Muscle layer of colon (tissue), 2 donors: ENCODE results near the gene TIAM2.

Experiments
- H3K27ac ChIP-seq: one replicate; pipeline ENCODE4 v1.7.0; 2013; ENCODE audit warnings: low read depth, mild to moderate bottlenecking, low read length, moderate library complexity
- H3K27me3 ChIP-seq, 2 donors: one replicate each; pipeline ENCODE4 v1.7.0; 2013; ENCODE audit warnings: low read length in 2 of 2, mild to moderate bottlenecking in 2 of 2; ENCODE audit not compliant: insufficient read depth in 2 of 2, control insufficient read depth in 1 of 2
- H3K36me3 ChIP-seq: one replicate; pipeline ENCODE4 v1.7.0; 2013; ENCODE audit warnings: mild to moderate bottlenecking, low read length; ENCODE audit not compliant: insufficient read depth
- H3K4me1 ChIP-seq: one replicate; pipeline ENCODE4 v1.7.0; 2013; ENCODE audit warnings: mild to moderate bottlenecking, low read length; ENCODE audit not compliant: insufficient read depth
- H3K4me3 ChIP-seq, 2 donors: one replicate each; pipeline ENCODE4 v1.7.0; 2013; ENCODE audit warnings: low read length in 2 of 2, low read depth in 1 of 2, mild to moderate bottlenecking in 1 of 2, moderate library complexity in 1 of 2
- H3K9ac ChIP-seq: one replicate; pipeline ENCODE4 v1.7.0; 2013; ENCODE audit warnings: low read length
- H3K9me3 ChIP-seq: one replicate; pipeline ENCODE4 v1.7.0; 2013; ENCODE audit warnings: mild to moderate bottlenecking, low read length
- donor health status: abdominal sarcoma.
- donor health status: Adenocarcinoma of cecum.

The TIAM2 gene

DNA sequence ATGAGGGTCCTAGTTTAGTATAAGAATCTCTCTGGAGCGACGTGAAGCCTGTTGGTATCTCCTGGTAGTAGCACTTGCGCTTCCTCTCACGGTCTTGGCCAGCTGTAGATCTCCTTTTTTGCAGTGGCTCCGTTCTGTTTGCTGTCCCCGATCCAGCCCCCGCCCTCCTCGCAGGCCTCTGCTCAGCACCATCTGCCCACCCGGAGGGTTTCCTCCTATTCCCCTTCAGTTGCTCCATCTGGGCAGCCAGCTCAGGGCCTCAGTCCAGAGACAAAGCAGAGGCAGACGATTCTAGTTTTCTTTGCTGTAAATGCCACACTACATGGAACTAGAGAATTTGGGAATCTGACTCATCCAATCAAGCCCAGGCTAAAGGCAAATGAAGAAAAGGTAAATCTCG, 126.6 kb downstream of the TIAM2 start:
- no peaks in the 10 kb centered on the region for H3K9me3 ChIP-seq
- H3K9ac ChIP-seq = peak overlapping the region; percentile 54
- no peaks in the 10 kb centered on the region for H3K27me3 ChIP-seq
- peak overlapping the region; percentile 33 to 41 for H3K4me3 ChIP-seq
- H3K27ac ChIP-seq = peak overlapping the region; percentile 45
- H3K36me3 ChIP-seq = no peaks in the 10 kb centered on the region
- no peaks in the 10 kb centered on the region for H3K4me1 ChIP-seq

DNA sequence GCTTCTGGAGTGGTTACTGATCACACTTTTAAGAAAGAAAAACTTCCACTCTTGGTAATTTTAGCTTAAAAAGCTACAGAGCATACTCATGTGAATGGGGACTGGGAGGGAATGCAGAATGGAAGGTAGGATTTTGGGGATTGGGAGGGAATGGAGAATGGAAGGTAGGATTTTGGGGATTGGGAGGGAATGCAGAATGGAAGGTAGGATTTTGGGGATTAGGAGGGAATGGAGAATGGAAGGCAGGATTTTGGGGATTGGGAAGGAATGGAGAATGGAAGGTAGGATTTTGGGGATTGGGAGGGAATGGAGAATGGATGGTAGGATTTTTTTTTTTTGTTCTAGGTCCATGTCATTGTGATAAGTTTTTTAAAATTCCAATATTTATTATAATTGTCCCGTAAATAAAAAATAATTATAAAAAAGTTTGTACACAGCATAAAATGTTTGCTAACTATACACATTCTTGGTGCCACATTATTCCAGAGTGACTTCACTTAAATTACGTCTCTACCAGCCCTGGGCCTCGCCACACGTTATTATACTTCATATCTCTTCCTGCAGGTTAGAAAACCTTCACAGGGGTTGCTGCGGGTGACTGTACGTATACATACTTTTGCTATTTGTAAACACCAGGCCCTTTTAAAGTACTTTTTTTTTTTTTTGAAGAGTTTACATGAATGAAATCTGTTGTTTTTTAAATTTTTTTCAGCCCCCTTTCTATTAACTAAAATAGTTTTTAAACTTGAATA, 127.3 kb downstream of the TIAM2 start:
- Histone ChIP-seq H3K36me3 (no peaks in the 10 kb centered on the region), H3K4me3 (peak overlapping the region; percentile 33 to 41), H3K9me3 (no peaks in the 10 kb centered on the region), H3K4me1 (no peaks in the 10 kb centered on the region), H3K27me3 (no peaks in the 10 kb centered on the region), H3K27ac (no peak overlapping the region), H3K9ac (no peak overlapping the region)

DNA sequence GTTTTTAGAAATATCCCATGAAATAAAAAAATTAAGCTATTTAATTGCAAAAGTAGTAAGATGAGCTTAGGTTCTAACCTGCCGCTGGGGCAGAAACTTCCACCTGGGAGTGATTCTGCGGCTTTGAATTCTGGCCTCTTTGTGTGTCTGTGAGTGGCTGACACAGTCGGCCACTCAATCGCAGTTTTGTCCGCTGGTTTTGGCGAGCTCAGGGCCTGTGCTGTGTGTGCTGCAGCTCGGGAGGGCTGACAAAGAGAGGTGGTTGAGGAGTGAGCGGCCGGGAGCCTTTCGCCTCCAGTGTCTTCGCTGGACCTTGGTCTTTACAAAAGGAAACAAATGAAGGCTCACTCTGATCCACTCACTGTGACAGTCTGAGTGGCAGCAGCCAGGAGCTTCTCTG, 128.4 kb downstream of the TIAM2 start:
- H3K9me3 ChIP-seq = no peaks in the 10 kb centered on the region
- H3K27me3 ChIP-seq = no peaks in the 10 kb centered on the region
- H3K9ac ChIP-seq = no peak overlapping the region

DNA sequence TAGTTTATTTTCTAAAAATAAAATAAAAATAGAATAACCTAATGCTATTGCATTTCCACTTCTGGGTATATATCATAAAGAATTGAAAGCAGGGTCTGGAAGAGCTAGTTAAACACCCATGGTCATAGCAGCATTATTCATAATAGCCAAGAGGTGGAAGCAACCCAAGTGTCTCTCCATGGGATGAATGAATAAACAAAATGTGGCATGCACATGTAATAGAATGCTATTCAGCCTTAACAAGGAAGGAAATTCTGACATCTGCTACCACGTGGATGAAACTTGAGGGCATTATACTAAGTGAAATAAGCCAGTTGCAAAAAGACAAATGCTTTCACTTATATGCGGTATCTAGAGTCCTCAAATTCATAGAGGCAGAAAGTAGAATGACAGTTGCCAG, 130.8 kb downstream of the TIAM2 start:
- H3K36me3 ChIP-seq = no peaks in the 10 kb centered on the region
- no peak overlapping the region for H3K4me3 ChIP-seq
- no peak overlapping the region for H3K27ac ChIP-seq
- no peaks in the 10 kb centered on the region for H3K27me3 ChIP-seq
- H3K9me3 ChIP-seq = no peaks in the 10 kb centered on the region
- H3K9ac ChIP-seq = no peak overlapping the region
- H3K4me1 ChIP-seq = no peaks in the 10 kb centered on the region

More for the DNA sequence above, 128.4 kb downstream of the TIAM2 start:
- Histone ChIP-seq H3K4me1 (no peaks in the 10 kb centered on the region), H3K27ac (no peak overlapping the region), H3K4me3 (no peak overlapping the region), H3K36me3 (no peaks in the 10 kb centered on the region)

DNA sequence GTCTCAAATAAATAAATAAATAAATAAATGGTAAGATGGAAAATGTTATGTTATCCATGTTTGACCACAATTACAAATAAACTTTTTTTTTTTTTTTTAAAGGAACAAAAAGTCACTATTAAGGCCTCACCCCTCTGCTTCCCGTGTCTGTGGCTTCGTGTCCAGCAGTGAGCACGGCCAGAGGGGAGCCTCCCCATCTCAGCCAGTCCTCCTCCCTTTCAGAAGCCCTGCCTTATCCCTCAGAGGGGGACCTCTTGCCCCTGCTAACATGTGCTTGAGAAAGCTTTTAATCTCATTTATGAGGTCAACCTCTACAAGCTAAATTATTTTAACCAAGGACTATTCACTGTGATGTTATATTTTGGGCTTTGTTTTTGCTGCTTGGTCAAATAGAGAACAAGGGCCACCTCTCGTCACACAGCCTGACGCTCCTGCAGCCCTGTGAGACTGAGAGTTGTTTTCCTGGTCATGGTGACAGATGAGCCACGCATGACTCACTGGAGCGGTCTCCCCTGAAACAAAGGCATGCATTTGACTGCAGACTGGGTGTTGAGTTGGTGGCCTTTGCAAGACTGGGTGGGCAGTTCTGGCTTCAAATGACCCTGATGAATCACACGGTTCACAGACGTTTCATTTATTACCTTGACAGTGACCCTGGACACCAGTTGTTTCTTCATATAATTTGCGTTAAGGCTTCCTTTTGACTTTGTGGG, 131.8 kb downstream of the TIAM2 start:
- H3K27ac ChIP-seq = no peak overlapping the region
- no peaks in the 10 kb centered on the region for H3K4me1 ChIP-seq
- H3K4me3 ChIP-seq = no peak overlapping the region
- no peaks in the 10 kb centered on the region for H3K36me3 ChIP-seq
- no peaks in the 10 kb centered on the region for H3K9me3 ChIP-seq
- H3K9ac ChIP-seq = no peak overlapping the region
- no peaks in the 10 kb centered on the region for H3K27me3 ChIP-seq

DNA sequence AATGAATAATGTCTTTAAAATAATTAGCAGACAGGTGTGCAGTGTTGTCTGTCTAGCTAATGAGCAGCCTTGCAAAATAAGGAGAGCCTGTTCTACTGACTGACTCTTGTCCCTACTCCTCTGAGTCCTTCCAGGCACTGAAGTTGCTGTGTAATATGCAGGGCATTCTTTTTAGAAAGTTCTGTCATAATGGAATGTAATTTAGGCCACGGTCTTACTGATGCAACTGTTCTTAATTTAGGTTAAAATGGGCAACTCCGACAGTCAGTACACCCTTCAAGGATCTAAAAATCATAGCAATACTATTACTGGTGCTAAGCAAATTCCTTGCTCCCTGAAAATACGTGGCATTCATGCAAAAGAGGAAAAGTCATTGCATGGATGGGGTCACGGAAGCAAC, 133.9 kb downstream of the TIAM2 start:
- Histone ChIP-seq H3K9me3 (no peaks in the 10 kb centered on the region), H3K4me1 (no peaks in the 10 kb centered on the region), H3K36me3 (no peaks in the 10 kb centered on the region), H3K4me3 (no peak overlapping the region), H3K27ac (no peak overlapping the region), H3K9ac (no peak overlapping the region), H3K27me3 (no peaks in the 10 kb centered on the region)

DNA sequence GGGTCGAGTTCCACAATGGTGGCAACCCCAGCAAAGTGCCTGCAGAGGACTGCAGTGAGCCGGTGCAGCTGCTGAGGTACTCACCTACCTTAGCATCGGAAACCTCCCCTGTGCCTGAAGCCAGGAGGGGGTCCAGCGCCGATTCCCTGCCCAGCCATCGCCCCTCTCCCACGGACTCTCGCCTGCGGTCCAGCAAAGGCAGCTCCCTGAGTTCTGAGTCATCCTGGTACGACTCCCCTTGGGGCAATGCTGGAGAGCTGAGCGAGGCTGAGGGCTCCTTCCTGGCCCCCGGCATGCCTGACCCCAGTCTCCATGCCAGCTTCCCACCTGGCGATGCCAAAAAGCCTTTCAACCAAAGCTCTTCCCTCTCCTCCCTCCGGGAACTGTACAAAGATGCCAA, 134.6 kb downstream of the TIAM2 start:
- H3K4me3 ChIP-seq = no peak overlapping the region
- no peak overlapping the region for H3K9ac ChIP-seq
- H3K27me3 ChIP-seq = no peaks in the 10 kb centered on the region
- no peaks in the 10 kb centered on the region for H3K36me3 ChIP-seq
- no peaks in the 10 kb centered on the region for H3K9me3 ChIP-seq
- H3K4me1 ChIP-seq = no peaks in the 10 kb centered on the region
- H3K27ac ChIP-seq = no peak overlapping the region

DNA sequence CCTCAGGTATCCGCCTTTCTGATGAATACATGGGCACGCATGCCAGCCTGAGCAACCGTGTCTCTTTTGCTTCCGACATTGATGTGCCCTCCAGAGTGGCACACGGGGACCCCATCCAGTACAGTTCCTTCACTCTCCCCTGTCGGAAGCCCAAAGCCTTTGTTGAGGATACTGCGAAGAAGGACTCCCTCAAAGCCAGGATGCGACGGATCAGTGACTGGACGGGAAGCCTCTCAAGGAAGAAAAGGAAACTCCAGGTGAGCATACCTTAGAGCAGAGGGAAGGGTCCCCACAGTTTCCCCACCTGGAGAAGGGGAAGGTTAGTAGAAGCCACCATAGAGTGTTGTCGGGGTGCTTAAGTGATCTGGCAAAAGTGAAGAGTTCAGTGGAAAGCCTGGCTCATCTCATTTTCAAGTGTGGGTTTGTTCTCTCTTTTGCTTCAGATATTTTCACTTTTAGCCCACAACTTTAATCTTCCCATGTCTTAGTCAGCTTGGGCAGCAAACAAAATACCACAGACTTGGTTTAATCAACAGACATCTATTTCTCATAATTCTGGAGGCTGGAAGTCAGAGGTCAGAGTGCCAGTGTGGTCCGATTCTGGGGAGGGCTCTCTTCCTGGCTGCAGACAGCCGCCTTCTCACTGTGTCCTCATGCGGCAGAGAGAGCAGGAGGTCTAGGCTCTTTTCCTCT, 135.2 kb downstream of the TIAM2 start:
- H3K27me3 ChIP-seq = no peaks in the 10 kb centered on the region
- H3K4me3 ChIP-seq = no peak overlapping the region
- H3K9me3 ChIP-seq = no peaks in the 10 kb centered on the region
- H3K4me1 ChIP-seq = no peaks in the 10 kb centered on the region
- no peak overlapping the region for H3K27ac ChIP-seq
- no peak overlapping the region for H3K9ac ChIP-seq
- no peaks in the 10 kb centered on the region for H3K36me3 ChIP-seq

DNA sequence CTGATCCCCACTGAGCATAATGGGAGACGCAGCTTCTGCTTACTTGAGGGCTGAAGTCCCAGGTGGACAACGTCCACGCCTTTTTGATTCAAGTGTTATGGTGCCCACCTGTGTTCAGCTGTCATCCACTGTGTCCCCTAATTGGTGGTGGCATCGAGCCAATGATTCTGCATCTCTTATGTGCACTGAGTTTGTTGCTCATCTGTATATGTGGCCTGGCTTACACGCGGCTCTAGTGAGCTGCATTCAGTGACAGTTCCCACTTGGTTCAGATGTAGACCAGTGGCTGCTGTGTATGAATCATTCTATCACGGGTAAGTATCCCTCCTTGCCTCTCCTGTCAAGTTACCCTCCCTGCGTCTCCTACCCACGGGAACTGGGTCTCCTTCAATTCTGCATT, 137.5 kb downstream of the TIAM2 start:
- H3K9ac ChIP-seq = no peak overlapping the region
- no peaks in the 10 kb centered on the region for H3K4me1 ChIP-seq
- H3K27ac ChIP-seq = no peak overlapping the region
- no peak overlapping the region for H3K4me3 ChIP-seq
- no peaks in the 10 kb centered on the region for H3K36me3 ChIP-seq
- H3K27me3 ChIP-seq = no peaks in the 10 kb centered on the region
- no peaks in the 10 kb centered on the region for H3K9me3 ChIP-seq

DNA sequence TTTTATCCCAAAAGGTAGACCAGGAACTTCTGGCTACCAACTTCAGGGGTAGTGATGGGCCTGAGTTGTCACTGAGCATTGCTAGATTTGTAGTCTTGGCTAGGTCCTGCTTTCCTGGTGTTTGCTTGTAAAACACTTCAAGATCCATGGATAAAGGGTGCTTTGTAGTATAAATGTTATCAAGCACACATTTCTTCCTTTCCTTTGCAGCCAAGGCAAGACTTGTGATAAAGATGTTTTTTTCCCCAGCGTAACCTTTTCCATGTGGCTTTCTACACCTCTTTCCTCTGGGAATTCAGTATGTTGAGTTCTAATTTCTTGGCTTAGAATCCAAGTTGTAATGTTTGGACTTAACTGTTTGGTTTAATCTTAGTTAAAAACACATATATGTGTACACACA, 145.9 kb downstream of the TIAM2 start:
- H3K27ac ChIP-seq = no peak overlapping the region

DNA sequence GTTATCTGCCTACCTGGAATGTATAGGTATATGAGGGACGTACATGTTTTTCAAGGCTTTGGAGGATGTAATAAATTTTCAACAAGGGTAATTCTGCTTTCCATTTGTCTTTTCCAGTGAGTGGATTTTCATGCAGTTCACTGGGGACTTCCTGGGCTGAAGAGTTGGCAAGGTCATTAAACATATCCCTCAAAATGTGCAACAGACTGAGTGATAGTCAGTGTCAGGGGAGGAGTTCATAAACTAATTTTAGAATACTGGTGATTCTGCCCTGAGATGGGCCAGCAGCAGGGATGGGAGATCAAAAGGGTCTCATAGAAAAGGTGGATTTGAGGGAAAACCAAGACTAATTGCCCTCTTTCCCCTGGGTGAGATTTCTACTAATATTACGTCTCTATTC, 146.4 kb downstream of the TIAM2 start:
- Histone ChIP-seq H3K36me3 (no peaks in the 10 kb centered on the region), H3K4me1 (peaks cover 35% of the 10 kb centered on the region), H3K9me3 (no peaks in the 10 kb centered on the region), H3K27me3 (no peaks in the 10 kb centered on the region), H3K9ac (no peak overlapping the region), H3K27ac (no peak overlapping the region), H3K4me3 (no peak overlapping the region)

More for the DNA sequence above, 145.9 kb downstream of the TIAM2 start:
- Histone ChIP-seq H3K36me3 (no peaks in the 10 kb centered on the region), H3K9me3 (no peaks in the 10 kb centered on the region), H3K27me3 (no peaks in the 10 kb centered on the region), H3K4me3 (no peak overlapping the region), H3K4me1 (peaks cover 35% of the 10 kb centered on the region), H3K9ac (no peak overlapping the region)
